Measurements from ENCODE around the gene ATP11C.
"Not testable (repeated sequence)": the region's sequence is repeated elsewhere in the genome, so short reads cannot be mapped to it uniquely, and the experiment has no call there.

The ATP11C gene

DNA sequence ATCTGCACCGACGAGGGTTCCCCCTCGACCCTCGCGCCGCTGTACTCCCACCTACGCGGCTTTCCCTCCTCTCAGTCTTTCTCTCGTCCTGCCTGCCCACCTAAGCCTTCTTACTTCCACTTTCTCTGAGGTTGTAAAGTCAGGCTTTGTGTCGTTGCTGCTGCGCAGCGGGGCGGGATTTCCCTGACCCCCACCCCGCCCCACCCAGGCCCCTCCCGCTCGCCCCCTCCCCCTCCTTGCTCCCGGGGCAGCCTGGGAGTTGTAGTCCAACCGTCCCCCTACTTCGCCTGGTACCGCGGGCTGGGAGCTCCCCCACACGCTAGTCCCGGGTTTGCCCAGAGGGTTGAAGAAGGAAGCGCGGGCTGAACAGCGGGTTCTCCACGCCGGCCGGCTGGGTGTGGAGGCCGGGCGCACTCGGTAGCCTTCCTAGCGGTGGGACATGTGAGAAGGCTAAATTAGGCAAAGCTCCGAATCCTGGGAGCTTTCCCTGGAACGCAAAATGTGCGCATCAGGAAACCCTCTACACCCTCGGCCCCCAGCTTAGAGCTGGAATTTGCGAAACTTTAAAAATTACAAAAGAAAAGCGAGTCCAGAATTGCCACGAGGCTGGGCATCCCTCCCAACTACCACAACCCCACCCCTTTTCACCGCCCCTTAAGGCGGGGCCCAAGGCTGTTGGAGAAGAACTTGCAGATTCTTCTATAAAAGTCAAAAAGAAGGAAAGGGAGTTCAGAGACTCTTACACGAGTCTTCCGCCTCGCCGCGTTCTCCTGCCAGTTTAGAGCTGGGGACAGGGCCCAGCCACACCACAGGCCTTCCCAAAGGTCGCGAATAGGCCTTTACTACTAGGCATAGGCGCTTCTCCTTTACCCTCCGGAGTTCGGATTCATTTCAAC is at the start of gene ATP11C:
ATP11C (minus strand) TSS at position 153 of the 896 bp plus-strand sequence. CDS start 1,011 bp downstream, outside the sequence.
- peak; percentile 80 for DNase-seq

DNA sequence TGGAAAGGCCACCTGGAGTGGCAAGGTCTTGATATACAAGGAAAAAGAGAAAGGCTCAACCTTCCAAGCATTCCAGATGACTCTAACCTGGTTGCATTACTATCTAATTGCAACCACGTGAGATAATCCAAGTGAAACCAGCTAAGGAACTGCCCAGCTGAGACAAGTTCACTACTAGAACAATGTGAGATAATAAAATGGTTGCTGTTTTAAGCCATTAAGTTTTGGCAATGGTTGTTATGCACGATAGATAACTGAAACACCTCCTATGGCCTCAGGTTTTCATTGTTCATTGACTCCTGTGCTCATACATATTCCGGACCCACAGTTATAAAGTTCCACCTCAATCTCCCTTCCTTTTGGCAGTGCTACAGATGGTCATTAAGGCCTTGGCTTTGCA is 41.6 kb upstream of the ATP11C start:
- DNase-seq, result no peak

DNA sequence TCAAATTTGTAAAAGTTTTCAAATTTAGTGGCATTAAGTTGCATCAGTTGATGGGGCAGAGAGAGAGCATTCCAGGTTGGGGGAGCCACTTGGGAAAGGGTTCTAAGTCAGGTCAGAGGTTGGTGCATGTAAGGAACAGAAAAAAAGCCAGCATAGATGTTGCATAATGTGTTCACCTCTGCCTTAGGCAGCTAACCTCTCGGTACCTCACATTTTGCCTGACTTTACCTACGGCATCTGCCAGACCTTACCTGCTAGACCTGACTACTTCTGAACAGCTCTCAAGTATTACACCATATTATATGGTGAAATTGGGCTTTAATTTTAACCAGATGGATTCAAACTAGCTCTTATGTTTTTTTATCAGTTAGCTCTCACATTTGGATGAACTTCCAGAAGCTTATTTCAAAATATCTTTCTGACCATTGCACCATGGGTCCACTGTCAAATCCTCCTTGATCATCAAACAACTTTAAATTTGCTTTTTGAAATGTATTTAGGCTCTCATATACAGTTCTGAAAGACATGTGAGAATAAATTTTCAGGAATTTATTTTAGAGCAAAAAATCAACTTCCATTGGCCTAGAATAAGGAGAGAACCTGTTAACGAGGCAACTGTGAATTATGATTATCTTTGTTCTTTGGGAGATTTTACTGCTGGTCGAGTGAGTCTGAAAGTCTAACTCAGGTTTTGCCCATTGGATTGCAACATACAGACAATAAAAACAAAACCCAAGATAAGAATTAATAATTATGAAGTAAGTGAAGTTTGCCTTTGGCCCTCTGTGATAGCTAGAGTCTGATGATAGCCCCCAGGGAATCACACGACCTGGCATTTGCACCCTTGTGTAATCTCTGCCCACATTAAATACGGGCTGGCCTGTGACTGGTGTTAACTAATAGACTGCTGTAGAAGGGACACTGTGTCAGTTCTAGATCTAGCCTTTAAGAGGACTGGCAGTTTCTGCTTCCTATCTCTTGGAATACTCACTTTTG is 40.1 kb upstream of the ATP11C start:
- DNase-seq, result no peak

DNA sequence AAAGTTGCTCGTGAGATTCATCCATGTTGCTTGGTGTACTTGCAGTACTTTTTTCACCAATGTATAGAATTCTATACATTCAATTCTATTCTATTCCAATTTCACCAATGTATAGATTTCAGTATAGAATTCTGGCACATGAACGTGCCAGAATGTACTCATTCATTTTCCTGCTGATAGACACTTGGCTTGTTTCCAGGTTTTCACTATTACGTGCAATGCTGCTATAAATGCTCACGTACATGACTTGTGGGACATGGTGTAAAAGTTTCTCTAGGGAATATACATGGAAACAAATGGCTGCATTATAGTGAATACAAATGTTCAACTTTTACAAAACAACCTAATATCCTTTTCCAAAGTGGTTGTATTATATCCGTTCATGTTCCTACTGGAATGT is 39.3 kb upstream of the ATP11C start:
- DNase-seq, result no peak

DNA sequence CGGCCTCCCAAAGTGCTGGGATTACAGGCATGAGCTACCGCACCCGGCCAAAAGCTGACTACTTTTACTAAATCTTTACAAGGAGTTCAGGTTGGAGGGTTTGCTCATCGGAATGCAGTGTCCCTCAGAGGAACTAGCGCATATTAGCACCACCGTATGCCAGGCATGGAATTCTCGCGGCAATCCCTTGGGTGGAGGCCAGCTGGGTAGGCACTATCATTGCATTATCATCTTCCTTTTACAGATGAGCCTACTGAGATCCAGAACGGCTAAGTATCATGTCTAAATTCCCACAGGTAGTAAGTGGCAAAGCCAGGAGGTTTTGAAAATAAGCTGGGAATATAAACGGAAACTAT is 38.5 kb upstream of the ATP11C start:
- DNase-seq, result no peak

DNA sequence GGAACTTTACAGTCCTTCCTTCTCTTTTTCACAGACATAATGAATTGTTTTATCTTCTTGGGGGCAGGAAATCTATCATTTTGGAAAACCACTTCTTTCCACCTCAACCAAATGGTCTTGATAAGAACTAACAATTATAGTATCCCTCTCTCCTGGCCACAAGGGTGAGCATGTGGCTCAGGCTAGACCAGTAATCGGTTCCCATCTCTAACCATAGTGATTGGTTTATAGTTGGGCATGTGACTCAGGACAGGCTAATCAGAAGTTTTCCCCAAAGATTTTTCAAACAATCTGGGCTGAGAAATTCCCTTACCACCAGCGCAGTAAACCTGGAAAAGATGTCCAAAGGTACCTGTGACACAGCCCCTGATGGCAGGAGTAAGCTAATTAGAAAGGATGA is 36.4 kb upstream of the ATP11C start:
- DNase-seq, result no peak

DNA sequence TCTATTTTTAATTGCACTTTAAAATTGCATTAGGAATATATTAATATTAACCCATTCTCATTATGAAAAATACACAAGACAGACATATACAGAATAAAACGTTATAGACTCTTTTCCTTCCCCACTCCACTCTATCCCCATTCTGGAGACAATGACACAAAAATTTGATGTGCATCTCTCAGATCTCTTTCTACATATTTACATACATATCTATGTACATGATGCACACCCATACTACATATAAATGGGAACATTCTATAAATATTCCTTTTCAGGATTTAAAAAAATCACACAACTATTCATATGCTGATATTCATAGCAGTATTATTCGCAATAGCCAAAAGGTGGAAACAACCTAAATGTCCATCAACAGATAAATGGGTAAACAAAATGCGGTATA is 34.9 kb upstream of the ATP11C start:
- DNase-seq, result no peak

DNA sequence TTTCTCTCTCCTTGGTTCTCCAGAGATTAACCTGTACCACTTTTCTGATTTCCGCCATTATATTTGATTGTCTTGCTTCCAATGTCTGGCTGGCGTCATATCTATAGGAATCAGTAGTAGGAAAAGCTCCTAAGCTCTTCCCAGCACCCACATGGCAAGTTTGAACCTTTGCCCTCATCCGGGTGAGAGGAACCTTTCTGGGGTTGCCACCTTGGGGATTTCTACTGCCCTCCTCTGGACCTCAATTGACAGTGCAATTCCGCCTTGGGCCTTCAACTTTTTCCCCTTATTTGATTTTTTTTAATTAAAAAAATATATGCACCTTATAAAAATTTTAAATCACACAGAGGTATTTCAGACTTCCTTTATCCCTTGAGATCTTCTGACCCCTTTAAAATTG is 34.4 kb upstream of the ATP11C start:
- DNase-seq, result no peak

DNA sequence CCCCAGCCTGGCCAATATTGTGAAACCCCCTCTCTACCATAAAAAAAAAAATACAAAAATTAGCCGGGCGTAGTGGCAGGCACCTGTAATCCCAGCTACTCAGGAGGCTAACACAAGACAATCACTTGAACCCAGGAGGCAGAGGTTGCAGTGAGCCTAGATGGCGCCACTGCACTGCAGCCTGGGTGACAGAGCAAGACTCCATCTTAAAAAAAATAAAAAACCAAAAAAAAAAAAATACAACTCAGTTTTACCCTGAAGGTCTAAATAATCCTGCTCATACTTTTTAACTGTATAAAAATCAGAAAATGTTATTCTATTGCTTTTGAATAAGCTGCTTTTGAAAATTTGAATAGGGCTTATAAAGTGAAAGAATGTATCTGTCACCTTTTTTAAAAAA is 33.3 kb upstream of the ATP11C start:
- not testable (repeated sequence) for DNase-seq

DNA sequence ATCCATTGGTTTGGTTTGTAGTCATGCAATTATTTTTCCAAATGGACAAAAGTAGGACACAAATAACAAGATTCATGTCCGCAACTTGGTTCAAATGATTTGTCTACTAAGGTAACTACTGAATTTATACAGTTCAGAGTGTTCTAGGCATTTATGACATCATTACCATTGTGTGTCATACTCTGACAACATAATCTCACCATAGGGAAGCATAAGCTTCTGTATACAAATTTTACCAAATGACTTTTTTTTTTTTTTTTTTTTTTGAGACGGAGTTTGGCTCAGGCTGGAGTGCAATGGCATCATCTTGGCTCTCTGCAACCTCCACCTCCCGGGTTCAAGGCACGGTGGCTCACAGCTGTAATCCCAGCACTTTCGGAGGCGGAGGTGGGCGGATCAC is 32.6 kb upstream of the ATP11C start, which contains the start of gene CXorf66:
CXorf66 (minus strand) TSS at position 101 of the 400 bp plus-strand sequence; CDS start at position 76, 25 bp downstream.
- no peak for DNase-seq

DNA sequence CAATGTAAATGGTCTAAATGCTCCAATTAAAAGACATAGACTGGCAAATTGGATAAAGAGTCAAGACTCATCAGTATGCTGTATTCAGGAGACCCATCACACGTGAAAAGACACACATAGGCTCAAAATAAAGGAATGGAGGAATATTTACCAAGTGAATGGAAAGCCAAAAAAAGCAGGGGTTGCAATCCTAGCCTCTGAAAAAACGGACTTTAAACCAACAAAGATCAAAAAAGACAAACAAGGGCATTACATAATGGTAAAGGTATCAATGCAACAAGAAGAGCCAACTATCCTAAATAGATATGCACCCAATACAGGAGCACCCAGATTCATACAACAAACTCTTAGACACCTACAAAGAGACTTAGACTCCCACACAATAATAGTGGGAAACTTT is 28.2 kb upstream of the ATP11C start:
- DNase-seq, result not testable (repeated sequence)

DNA sequence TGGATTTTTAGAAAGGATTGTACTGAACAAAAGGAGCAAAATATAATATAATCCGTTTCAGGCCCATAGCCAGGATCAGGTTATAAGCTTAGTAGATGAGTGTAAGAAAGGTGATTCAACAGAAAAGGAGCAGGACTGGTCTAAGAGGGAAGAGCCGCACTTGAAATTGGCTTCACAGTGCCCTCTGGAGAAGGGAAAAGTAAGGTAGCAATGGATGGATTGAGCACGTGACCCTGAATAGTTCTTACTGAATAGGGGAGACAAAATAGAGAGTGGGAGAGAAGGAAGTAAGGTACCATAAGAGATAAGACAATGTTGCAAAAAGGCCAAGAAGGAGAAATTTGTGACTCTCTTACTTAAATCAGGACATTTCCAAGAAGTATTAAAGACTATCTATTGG is 16.9 kb upstream of the ATP11C start:
- DNase-seq, result no peak

DNA sequence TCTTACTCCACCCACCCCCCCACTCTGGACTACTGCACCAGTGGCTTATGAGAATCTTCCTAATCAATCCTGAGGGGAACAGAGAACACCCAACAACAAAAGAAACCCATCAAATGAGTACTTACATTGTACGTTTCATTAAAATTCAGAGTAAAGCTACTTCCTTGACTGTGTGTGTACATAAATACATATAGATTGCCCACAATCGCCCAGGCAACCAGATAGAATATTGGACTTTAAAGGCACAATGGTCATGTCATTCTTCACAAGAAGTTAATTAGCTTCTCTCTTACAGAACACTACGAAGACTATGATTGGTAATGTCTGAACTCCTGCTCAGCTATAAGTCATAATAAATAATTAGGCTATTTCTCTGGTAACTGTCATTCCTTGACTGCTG is 12.2 kb upstream of the ATP11C start:
- no peak for DNase-seq

DNA sequence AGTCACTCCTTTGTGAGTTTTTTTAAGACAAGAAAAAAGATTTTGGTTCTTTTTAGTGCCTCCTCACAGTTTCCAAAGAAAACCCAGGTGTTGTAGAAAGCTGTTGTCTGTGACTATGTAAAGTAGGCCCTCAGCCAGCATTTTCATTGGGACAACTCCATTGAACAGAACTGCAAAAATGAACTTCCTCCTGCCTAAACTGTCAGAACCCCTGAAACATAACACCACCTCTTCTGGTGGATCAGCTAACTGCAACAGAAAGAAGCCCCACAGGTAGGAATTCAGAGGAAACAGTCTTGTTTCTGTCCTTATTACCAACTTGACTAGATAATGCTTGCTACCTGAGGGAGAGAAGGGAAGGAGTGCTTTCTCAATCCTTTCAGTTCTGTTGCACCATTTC is 3.4 kb upstream of the ATP11C start:
- no peak for DNase-seq

DNA sequence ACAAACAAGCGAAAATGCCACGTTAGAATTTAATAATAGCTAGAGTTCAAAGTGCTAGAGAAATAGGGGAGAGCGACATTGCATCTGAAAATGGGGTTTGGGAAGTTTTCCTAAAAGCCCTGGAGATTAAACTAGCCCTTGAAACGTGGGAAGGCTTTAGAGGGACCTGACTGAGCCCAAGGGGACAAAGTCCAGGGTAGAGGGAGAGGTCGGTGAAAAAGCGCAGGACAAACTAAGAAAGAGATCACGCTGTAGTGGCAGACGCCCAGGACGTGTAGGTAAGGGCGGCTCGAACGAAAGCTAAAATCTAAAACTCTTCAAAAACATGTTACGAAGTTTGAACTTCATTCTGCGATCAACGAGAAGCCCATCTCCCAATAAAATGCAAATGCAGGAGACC is 1.1 kb upstream of the ATP11C start:
- no peak for DNase-seq

DNA sequence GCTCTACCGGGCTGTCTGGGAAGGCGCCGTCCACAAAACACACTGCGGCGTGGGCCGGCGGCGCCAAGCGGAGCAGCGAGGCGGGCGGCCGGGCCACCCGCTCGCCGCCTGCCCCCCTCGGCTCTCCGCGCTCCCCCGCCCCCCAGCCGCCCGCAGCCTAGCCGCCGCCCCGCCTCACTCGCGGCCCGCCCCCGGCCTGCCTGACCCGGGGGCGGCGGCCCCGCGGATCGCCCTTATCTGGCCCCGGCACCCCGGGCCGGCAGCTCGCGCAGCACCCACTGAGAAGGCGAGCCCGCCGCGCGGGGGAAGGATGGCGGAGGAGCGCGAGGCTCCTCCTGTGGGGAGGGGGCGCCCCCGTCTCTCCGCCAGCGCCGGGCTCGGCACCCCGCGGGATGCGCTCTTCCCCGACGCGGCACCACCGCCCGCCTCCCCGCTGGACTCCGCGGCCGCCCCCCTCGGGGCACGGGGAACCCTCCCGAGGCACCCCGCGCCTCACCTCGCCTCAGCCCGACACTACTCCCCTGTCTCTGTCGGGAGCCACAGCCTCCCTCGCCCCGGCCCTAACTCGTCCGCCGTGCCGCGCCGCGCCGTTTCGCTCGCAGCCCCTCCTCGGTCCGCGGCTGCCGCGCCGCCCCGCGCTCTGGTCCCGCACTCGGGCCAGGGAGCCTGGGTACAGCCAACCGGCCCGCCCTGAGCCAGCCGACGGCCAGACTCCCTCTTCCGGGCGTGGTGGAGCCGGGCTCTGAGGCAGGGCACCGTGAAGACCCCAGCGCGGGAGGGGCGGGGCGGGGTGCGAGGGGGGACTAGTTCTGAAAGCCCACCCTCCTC is 566 bp downstream of the ATP11C start:
- DNase-seq, result peak; percentile 49

DNA sequence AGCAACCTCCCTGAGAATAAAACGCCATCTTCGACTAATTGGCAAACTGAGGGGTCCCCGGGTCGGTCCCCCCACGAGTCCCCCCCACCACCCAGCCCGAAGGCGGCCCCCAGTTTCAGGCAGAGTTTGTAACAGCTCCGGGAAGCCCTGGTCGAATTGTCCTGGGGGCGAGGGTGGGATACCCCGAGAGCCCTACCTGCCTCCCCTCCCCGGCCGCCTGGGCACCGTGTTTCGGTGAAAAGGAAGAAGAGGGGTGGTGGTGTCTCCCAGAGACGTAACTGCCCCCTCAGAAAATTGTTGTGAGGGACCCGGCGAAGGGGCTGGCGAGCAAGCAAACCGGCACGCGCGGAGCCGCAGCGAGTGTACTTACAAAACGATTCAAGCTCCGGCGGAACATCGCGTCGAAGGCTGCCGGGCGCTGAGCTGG is 1.2 kb downstream of the ATP11C start:
- no peak for DNase-seq

DNA sequence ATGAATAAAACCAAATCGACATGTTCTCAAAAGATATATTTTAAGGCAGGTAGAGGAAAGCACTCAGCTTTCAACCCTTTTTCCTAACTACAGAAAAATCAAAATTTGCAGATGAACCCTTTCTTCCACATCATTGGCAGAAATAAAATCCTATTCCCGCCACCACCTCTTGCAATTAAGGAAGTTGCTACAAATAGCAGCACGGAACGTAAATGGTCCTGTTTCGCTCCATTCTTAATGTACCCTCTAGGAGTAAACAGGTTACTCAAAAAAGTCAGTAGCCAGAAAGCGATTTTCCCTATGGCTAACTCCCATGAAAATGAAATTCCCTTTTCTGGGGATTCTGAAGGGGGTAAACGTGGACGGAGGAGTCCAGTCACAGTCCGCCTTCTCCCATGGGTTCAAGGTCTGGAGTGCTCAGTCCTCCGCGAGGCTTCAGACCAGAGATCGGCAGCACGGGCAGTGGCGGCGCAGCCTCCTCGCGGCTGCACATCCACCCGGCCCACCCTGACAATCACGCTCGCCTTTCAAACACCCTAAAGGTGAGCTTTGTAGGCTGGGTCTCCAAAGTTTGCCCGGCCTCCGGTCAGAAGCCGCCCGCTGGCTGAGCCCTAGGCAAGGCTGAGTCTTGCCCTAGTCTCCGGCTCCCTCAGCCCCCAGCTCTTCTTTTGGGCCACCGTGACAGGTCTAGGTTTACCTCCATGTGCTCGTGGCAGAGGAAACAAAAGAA is 1.8 kb downstream of the ATP11C start:
- DNase-seq, result peak; percentile 10

DNA sequence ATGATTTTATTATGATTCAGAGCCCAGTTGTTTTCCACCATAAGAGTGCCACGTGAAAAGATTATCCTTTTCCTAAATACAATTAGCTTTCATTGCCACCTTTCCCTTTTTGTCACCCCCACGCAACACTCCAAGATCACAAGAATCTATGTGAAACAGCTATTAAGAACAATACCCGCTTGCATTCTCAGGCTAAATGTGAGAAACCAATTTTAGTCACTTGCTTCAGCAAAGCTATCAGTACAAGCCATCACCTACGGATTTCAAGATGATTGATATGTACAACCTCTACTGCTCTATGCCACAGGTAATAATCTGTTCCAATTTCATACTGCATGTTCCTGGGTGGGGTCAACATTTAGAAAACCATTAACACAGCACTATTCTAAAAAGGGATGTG is 2.5 kb downstream of the ATP11C start:
- no peak for DNase-seq

DNA sequence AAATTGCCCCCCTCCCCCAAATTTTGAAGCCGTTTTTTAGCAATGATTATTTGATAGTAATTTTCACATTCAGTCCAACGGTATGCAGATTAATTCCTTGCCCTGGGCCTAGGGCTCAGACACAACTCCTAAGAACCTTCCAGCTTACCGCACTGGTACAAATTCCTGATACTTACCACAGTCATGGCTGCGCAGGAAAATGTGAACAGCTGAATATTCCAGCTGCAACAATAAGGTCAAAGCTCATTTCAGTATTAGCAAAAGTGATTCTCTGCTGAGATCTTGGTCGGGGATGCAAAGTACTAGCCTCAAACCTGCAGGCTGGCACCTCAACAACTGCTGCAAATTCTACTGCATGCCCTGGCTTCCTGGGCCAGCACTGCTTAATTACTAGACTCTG is 3.0 kb downstream of the ATP11C start:
- DNase-seq, result no peak

DNA sequence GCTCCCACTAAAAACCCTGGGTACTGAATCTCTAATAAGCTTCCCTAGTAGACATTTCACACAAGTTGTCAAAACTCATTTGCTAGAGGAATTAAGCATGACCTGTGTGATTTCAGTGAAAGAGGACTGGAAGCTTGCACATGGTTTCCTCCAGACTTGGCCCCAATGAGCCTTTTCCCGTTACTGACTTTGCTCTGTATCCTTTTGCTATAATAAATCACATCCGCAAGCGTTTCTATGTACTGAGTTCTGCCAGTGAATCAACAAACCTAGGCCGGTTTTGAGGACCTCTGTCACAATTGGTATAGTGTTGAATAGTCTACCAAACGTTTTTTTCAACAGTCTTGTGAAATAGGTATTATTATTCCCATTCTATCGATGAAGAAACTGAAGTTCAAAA is 8.2 kb downstream of the ATP11C start:
- DNase-seq, result no peak

Data from stimulated activated CD4-positive, alpha-beta T cell treated with anti-CD3 and anti-CD28 coated beads, Interleukin-4, amount 100 ng/mL, for 1 hour (primary cell).